NT2/D1 (cell line): ENCODE measurements around the gene VAMP2.

ENCODE experiments used
- SUZ12 ChIP-seq: IDR thresholded peaks from 2 replicates; pipeline ENCODE4 v1.6.1; 2011; ENCODE audit not compliant: insufficient read length, insufficient read depth; ENCODE audit errors: extremely low read depth
- YY1 ChIP-seq: IDR thresholded peaks from 2 replicates; pipeline ENCODE4 v1.6.1; 2011; ENCODE audit not compliant: insufficient read length, insufficient read depth
- ZNF274 ChIP-seq: IDR thresholded peaks from 2 replicates; pipeline ENCODE4 v1.6.1; 2011; ENCODE audit warnings: mild to moderate bottlenecking, low read depth, low read length

- TF ChIP-seq ZNF274 (no peak), YY1 (no peak), SUZ12 (no peak)
These were observed 36.2 kb downstream of the VAMP2 start for GRCh38 chr17:8126491-8127066.
